HL-60 (cell line): Measurements from ENCODE around the gene ARV1.

Experiments used
- CTCF ChIP-seq: IDR thresholded peaks from one replicate; pipeline ENCODE4 v1.5.1; 2011; ENCODE audit warnings: low read length, control low read depth, inconsistent platforms; ENCODE audit not compliant: insufficient read depth
- GABPA ChIP-seq: IDR thresholded peaks from 2 replicates; pipeline ENCODE4 v1.6.1; 2012; ENCODE audit warnings: low read depth
- POLR2AphosphoS5 ChIP-seq: IDR thresholded peaks from 2 replicates; pipeline ENCODE4 v1.6.1; 2012; ENCODE audit warnings: low read depth
- SPI1 ChIP-seq: IDR thresholded peaks from 2 replicates; pipeline ENCODE4 v1.6.1; 2012; ENCODE audit warnings: low read depth, mild to moderate bottlenecking, borderline replicate concordance

- TF ChIP-seq CTCF = no peak
- no peak for TF ChIP-seq SPI1
- TF ChIP-seq POLR2AphosphoS5 = no peak
- no peak for TF ChIP-seq GABPA
Observed at GRCh38 chr1:230994860-230995259, 16.0 kb downstream of the ARV1 start.
